Measurements from ENCODE around the gene RGS5. TPM values are rescaled to one million over a fixed set of nuclear protein-coding genes. Genes with fewer than 3 reads are reported as not detected.

The RGS5 gene
- total and polyA plus RNA-seq, 12 donors, result 83.9 to 393 (median 176) TPM

DNA sequence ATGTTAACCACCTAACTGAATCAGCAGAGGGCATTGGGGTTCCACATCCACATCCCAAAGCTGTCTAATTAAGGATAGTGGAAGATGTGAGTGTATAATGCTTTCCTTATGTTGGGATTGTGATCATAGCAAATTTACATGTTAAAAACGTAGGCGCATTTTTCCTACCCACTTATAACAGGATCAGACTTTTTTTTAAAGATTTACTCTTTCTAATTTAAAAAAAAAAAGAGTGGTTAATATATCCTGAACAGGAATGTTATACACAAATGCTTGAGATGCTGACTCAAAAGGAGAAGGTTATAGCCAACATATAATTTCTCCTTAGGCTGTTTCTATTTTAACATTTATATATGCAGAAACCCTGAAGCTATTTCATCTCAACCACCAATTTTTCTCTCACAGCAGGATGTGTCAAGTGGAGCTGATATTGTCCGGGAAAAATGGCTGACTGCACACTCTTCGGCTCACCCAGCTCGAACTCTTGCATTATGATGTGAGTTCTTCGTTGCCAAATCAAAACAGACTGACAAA is 40.3 kb downstream of the RGS5 start:
- ATAC-seq (no peak), DNase-seq (no peak)
- H3K9me3 ChIP-seq, result no peaks in the 10 kb centered on the region
- H3K36me3 ChIP-seq, result peaks cover 0 to 17% (median 0%) of the 10 kb centered on the region in 9 donors
- no peak overlapping the region for H3K4me3 ChIP-seq
- H3K27me3 ChIP-seq, result no peaks in the 10 kb centered on the region
- H3K4me1 ChIP-seq, result peaks cover 0 to 41% (median 14%) of the 10 kb centered on the region in 9 donors
- peak overlapping the region in 1 of 10 donors; percentile 14 for H3K27ac ChIP-seq
- 59 to 70% methylated on average over 6 of the region's 6 CpGs for WGBS, 2 donors
- TF ChIP-seq, protein P1, sequence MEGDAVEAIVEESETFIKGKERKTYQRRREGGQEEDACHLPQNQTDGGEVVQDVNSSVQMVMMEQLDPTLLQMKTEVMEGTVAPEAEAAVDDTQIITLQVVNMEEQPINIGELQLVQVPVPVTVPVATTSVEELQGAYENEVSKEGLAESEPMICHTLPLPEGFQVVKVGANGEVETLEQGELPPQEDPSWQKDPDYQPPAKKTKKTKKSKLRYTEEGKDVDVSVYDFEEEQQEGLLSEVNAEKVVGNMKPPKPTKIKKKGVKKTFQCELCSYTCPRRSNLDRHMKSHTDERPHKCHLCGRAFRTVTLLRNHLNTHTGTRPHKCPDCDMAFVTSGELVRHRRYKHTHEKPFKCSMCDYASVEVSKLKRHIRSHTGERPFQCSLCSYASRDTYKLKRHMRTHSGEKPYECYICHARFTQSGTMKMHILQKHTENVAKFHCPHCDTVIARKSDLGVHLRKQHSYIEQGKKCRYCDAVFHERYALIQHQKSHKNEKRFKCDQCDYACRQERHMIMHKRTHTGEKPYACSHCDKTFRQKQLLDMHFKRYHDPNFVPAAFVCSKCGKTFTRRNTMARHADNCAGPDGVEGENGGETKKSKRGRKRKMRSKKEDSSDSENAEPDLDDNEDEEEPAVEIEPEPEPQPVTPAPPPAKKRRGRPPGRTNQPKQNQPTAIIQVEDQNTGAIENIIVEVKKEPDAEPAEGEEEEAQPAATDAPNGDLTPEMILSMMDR (IDR thresholded peaks at IDR 0.05), result no peak
- intact Hi-C loops (cut with DNase I), result no loop called here

DNA sequence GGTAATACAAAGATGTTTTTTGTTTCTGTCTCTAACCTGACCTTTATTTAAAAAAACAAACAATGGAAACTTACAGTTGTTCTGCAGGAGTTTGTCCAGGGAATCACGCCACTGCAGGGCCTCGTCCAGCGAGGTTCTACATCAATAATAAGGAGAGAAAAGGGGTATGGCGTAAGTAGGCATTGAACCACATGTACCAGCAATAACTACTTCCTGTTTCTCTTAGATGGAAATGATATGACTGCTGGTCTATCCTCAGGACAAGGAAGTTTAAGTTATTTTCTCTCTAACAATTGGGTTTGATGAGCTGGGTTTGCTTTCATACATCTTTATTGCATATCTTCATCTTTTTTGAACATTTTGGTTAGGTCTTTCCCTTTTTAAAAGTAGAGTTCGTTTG is 40.9 kb downstream of the RGS5 start:
- H3K4me1 ChIP-seq, result peaks cover 0 to 35% (median 10%) of the 10 kb centered on the region in 9 donors
- H3K27ac ChIP-seq, result no peak overlapping the region
- ATAC-seq, result no peak
- 83 to 91% methylated on average over 5 of the region's 5 CpGs for WGBS, 2 donors
- H3K4me3 ChIP-seq, result no peak overlapping the region
- intact Hi-C loops (cut with DNase I), result no loop called here
- TF ChIP-seq, protein P1 (IDR thresholded peaks at IDR 0.05), result no peak
- peaks cover 0 to 17% (median 0%) of the 10 kb centered on the region in 9 donors for H3K36me3 ChIP-seq
- no peaks in the 10 kb centered on the region for H3K27me3 ChIP-seq
- DNase-seq, result no peak
- no peaks in the 10 kb centered on the region for H3K9me3 ChIP-seq

DNA sequence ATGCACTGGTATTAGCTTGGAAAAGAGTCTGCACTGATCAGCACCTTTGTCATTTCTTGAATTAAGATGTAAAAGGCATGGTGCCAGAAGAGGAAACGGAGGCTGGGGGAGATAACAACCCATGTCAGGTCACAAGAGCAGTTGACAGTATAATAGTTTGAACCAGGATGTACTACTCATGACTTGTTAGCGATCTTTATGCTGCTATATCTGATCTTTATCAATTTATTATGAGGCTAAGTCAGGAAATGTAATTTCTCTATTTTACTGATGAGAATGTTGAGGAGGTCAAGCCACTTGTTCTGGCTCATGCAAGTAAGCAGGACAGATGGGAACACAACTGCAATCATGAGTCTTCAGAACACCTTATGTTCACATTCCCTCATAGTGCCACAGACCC is 41.4 kb downstream of the RGS5 start:
- ATAC-seq (no peak), DNase-seq (no peak)
- WGBS, 2 donors, result 51 to 57% methylated on average over 2 of the region's 2 CpGs
- peaks cover 0 to 17% (median 0%) of the 10 kb centered on the region in 9 donors for H3K36me3 ChIP-seq
- TF ChIP-seq, protein P1 (IDR thresholded peaks at IDR 0.05), result no peak
- no peak overlapping the region for H3K27ac ChIP-seq
- no peaks in the 10 kb centered on the region for H3K9me3 ChIP-seq
- H3K4me3 ChIP-seq, result no peak overlapping the region
- intact Hi-C loops (cut with DNase I), result no loop called here
- peaks cover 0 to 30% (median 10%) of the 10 kb centered on the region in 9 donors for H3K4me1 ChIP-seq
- no peaks in the 10 kb centered on the region for H3K27me3 ChIP-seq

DNA sequence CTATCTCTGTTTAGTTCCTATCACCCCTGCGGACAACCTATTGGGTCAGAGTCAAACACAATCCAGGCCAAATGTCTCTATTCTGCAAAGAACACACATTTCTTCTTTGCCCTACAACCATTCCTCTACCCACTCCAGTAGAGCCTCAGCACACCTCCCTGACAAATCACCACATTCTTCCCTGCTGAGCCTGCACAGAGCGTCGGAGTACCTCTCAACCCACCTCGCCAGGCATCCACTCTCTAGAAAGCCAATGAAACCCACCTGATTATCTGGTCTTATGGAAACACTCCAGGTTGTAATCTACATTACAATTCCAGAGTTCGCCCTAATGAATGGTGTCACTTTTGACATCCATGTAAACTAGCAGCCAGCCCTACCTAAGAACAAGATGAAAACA is 47.1 kb downstream of the RGS5 start:
- no peak for DNase-seq
- Histone ChIP-seq H3K4me1 (no peaks in the 10 kb centered on the region), H3K9me3 (no peaks in the 10 kb centered on the region), H3K4me3 (no peak overlapping the region), H3K27me3 (no peaks in the 10 kb centered on the region), H3K36me3 (peaks cover 0 to 24% (median 0%) of the 10 kb centered on the region in 9 donors), H3K27ac (no peak overlapping the region)
- 87 to 88% methylated on average over 5 of the region's 5 CpGs for WGBS, 2 donors
- intact Hi-C loops (cut with DNase I), result no loop called here
- TF ChIP-seq, protein P1 (IDR thresholded peaks at IDR 0.05), result no peak
- ATAC-seq, result no peak

All from heart right ventricle (tissue), 16 donors.